GM19099 (cell line): ENCODE results near the gene ZNF462.

Source experiments
- POLR2A ChIP-seq: IDR thresholded peaks from 3 replicates; pipeline ENCODE4 v1.6.1; 2011; ENCODE audit warnings: low read depth; ENCODE audit not compliant: insufficient read length; ENCODE audit errors: extremely low read depth

Gene ZNF462

GRCh38 chr9:106874652-106875051 is 11.7 kb downstream of the ZNF462 start:
- no peak for TF ChIP-seq POLR2A

- no peak for TF ChIP-seq POLR2A
Observed at GRCh38 chr9:106875529-106875928, 12.6 kb downstream of the ZNF462 start.

- no peak for TF ChIP-seq POLR2A
Observed at GRCh38 chr9:106877345-106877744, 14.4 kb downstream of the ZNF462 start.

GRCh38 chr9:106878081-106878837 is 15.3 kb downstream of the ZNF462 start:
- no peak for TF ChIP-seq POLR2A

- no peak for TF ChIP-seq POLR2A
Observed at GRCh38 chr9:106878934-106879333, 16.0 kb downstream of the ZNF462 start.

GRCh38 chr9:106879439-106879882 is 16.5 kb downstream of the ZNF462 start:
- no peak for TF ChIP-seq POLR2A

- no peak for TF ChIP-seq POLR2A
Observed at GRCh38 chr9:106880081-106880480, 17.1 kb downstream of the ZNF462 start.

- no peak for TF ChIP-seq POLR2A
Observed at GRCh38 chr9:106880863-106881262, 17.9 kb downstream of the ZNF462 start.

GRCh38 chr9:106883030-106883429 is 20.1 kb downstream of the ZNF462 start:
- TF ChIP-seq POLR2A = no peak

- TF ChIP-seq POLR2A = no peak
Observed at GRCh38 chr9:106883626-106884190, 20.7 kb downstream of the ZNF462 start.

GRCh38 chr9:106885451-106885850 is 22.5 kb downstream of the ZNF462 start:
- TF ChIP-seq POLR2A = no peak

GRCh38 chr9:106886111-106887046 is 23.4 kb downstream of the ZNF462 start:
- no peak for TF ChIP-seq POLR2A

- no peak for TF ChIP-seq POLR2A
Observed at GRCh38 chr9:106887066-106887465, 24.1 kb downstream of the ZNF462 start.

- TF ChIP-seq POLR2A = no peak
Observed at GRCh38 chr9:106889061-106889590, 26.2 kb downstream of the ZNF462 start.

- TF ChIP-seq POLR2A = no peak
Observed at GRCh38 chr9:106890608-106891007, 27.6 kb downstream of the ZNF462 start.
